Ammon's horn (tissue), 1 donor: ENCODE measurements around the gene MPP4.
"Not testable (repeated sequence)": the region's sequence is repeated elsewhere in the genome, so short reads cannot be mapped to it uniquely, and the experiment has no call there.

Experiments used
- DNase-seq: peaks from one replicate; pipeline ENCODE4 v3.0.0-alpha.2; 2016; ENCODE audit warnings: low spot score

Gene MPP4

GRCh38 chr2:201673546-201673945 is 24.9 kb downstream of the MPP4 start:
- DNase-seq: no peak

- not testable (repeated sequence) for DNase-seq
Observed at GRCh38 chr2:201671205-201671604, 27.2 kb downstream of the MPP4 start.

- no peak for DNase-seq
Observed at GRCh38 chr2:201669865-201670264, 28.6 kb downstream of the MPP4 start.

GRCh38 chr2:201668402-201668910 is 30.0 kb downstream of the MPP4 start:
- no peak for DNase-seq

DNA sequence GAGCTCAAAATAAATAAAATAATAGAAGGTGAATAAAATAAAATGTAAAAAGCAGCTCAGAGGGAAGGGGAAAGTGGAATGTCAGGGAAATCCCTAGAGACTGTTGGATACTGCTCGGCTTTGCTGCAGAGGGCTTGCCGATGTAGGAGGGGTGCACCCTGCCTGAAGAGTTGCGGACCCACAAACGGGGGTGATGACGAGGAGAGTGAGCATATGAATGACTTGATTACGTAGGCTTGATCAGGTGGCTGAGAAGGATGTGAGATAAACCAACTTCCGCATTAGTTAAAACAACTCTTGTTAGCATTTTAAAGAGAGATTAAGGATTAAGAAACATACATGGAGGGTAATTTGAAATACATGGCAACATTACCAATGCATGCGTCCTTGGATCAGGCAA is 34.1 kb downstream of the MPP4 start:
- no peak for DNase-seq

- no peak for DNase-seq
Observed at GRCh38 chr2:201661366-201661765, 37.1 kb downstream of the MPP4 start.

DNA sequence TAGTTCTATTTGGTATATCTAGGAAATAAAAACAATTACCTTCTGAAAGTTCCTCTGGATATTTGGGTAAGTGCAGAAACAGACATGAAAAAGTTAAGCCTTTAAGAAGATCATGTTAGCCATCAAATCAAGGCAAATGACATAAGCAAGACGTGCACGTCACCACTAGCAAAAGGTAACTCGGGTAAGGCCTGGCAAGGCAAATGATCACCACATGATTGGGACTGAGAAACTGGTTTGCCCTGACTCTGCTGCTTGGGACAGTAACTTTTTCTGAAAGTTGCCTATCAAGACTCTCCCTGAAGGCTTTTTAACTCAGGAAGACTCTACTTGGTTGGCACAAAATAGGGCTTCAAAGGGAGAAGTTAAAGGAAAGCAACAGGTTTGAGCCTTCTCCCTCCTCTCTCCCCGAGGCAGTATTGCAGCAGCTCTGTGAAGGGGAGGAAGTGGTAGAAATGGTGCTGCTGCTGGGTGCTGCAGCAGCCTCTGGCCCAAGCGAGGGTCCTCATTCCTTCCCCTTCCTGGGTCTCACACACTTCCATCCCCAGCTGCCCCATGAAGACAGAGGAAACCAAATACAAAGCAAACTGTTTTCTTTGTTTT is 38.0 kb downstream of the MPP4 start:
- DNase-seq: no peak

- no peak for DNase-seq
Observed at GRCh38 chr2:201656740-201657139, 41.7 kb downstream of the MPP4 start.

- no peak for DNase-seq
Observed at GRCh38 chr2:201656102-201656501, 42.3 kb downstream of the MPP4 start.

- DNase-seq: no peak
Observed at GRCh38 chr2:201654616-201655384, 43.6 kb downstream of the MPP4 start.

GRCh38 chr2:201653221-201653620 is 45.2 kb downstream of the MPP4 start:
- DNase-seq: no peak

DNA sequence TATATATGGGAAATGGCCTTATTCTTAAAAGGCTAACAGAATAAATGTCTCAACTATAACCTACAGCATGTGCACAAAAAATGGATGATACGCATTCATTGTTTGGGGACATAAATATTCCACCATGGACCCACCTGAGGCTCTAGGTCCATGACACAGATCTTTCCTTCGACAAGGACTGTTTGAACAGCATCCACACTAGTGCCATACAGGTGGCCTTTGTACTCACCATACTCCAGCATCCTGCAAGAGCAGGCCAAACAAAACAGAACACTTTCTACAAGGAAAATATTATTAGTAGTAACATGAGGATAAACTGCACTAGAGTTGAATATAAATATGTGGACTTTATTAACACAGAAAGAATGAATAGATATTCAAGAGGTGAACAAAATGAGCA is 49.0 kb downstream of the MPP4 start:
- no peak for DNase-seq

DNA sequence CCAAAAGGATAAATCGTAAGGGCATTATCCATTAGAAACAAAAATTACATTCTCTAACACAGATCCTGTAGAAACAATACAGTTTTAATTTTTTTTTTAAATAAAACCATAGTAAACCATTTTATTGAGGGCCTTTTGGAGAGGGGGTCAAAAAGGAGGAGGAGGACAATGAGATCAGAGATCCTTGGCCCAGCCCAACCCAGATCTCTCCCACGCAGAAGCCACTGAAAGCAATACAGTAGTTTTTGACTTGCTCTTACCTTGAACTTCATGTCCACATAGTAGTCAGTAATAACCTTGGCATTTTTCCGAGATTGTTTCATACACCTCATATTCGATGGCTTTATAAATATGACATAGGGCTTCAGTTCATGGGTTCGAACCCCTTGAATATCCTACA is 51.0 kb downstream of the MPP4 start:
- no peak for DNase-seq

- peak; percentile 20 for DNase-seq
Observed at GRCh38 chr2:201644001-201644400, 54.4 kb downstream of the MPP4 start.

GRCh38 chr2:201643216-201643890 is 55.1 kb downstream of the MPP4 start, which contains the start of gene TMEM237:
Gene TMEM237, minus strand, starts transcription at chr2:201643503. Its CDS starts 103 bp downstream, at chr2:201643400.
- DNase-seq: peak; percentile 67

GRCh38 chr2:201642579-201643215 is 55.7 kb downstream of the MPP4 start:
- DNase-seq: peak; percentile 72

- DNase-seq: peak; percentile 70
Observed at GRCh38 chr2:201642086-201642578, 56.3 kb downstream of the MPP4 start.

GRCh38 chr2:201639205-201639604 is 59.2 kb downstream of the MPP4 start:
- no peak for DNase-seq

DNA sequence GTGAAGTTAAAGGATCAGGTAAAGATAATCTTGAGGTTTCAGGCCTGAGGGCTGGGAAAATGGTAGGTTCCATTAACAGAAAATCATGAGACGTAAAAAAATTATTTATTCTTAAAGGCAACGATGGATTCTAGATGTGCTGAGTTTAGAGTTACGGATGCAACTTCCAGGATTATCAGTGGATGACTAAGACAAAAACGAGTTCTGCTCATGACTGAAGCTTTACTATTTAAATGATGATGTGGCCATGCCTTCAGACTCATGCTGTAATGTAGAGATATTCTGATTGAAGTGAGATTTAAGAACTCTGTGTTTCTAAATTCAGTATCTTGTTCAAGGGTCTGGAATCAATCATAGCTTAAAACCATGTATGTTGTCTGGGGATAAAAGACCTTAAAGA is 60.1 kb downstream of the MPP4 start:
- no peak for DNase-seq

GRCh38 chr2:201633661-201634249 is 64.7 kb downstream of the MPP4 start:
- DNase-seq: no peak

DNA sequence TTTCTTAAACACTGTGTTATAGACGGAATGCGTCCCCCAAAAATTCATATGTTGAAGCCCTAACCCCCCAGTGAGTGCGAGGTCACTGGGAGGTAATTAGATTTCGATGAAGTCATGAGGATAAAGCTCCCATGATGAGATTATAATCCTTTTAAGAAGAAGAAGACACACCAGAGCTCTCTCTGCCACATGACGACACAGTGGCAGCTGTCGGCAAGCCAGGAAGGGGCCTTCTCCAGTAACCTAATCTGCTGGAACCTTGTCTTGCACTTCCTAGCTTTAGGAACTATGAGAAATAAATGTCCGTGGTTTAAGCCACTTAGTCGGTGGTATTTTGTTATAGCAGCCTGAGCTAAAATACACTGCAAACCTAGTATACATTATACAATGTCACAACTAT is 67.4 kb downstream of the MPP4 start:
- no peak for DNase-seq

DNA sequence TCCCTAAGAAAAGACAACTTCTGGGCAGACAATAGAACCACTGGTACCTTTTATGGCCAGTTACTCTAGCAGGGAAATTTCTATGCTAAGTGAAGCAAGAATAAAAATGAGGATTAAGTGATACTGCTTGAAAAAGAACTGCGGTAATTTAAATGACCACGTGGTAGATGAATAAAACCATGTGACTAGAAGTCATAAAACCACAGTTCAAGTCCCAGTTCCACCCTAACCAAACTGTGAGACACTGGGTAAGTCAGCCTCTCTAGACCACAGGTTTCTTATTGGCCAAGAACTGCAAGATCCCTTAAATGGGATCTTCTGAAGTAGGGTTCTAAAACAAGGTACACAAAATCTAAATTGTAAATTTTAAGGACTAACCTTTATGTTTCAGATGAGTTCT is 67.9 kb downstream of the MPP4 start:
- no peak for DNase-seq
